ENCODE results near the gene ABHD2.
"Not testable (repeated sequence)": the region's sequence is repeated elsewhere in the genome, so short reads cannot be mapped to it uniquely, and the experiment has no call there.

The ABHD2 gene

GRCh38 chr15:89083246-89083645 is 5.0 kb upstream of the ABHD2 start:
- no peak for DNase-seq (ENCODE audit: low spot score)
- TF ChIP-seq, protein P1, sequence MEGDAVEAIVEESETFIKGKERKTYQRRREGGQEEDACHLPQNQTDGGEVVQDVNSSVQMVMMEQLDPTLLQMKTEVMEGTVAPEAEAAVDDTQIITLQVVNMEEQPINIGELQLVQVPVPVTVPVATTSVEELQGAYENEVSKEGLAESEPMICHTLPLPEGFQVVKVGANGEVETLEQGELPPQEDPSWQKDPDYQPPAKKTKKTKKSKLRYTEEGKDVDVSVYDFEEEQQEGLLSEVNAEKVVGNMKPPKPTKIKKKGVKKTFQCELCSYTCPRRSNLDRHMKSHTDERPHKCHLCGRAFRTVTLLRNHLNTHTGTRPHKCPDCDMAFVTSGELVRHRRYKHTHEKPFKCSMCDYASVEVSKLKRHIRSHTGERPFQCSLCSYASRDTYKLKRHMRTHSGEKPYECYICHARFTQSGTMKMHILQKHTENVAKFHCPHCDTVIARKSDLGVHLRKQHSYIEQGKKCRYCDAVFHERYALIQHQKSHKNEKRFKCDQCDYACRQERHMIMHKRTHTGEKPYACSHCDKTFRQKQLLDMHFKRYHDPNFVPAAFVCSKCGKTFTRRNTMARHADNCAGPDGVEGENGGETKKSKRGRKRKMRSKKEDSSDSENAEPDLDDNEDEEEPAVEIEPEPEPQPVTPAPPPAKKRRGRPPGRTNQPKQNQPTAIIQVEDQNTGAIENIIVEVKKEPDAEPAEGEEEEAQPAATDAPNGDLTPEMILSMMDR (IDR thresholded peaks at IDR 0.05; ENCODE audit: borderline replicate concordance, control extremely low read depth, extremely low read depth, insufficient read depth, missing control alignments), result no peak
- in situ Hi-C loops (cut with MboI; ENCODE audit: low sequenced_read_pairs, unreplicated experiment), result no loop called here

- TF ChIP-seq, protein P1 (IDR thresholded peaks at IDR 0.05; ENCODE audit: borderline replicate concordance, control extremely low read depth, extremely low read depth, insufficient read depth, missing control alignments), result no peak
- DNase-seq (ENCODE audit: low spot score), result no peak
- in situ Hi-C loops (cut with MboI; ENCODE audit: low sequenced_read_pairs, unreplicated experiment), result no loop called here
Observed at GRCh38 chr15:89085289-89085926, 2.8 kb upstream of the ABHD2 start.

GRCh38 chr15:89085933-89086332 is 2.3 kb upstream of the ABHD2 start:
- in situ Hi-C loops (cut with MboI; ENCODE audit: low sequenced_read_pairs, unreplicated experiment); DNase-seq (ENCODE audit: low spot score): not testable (repeated sequence)

DNA sequence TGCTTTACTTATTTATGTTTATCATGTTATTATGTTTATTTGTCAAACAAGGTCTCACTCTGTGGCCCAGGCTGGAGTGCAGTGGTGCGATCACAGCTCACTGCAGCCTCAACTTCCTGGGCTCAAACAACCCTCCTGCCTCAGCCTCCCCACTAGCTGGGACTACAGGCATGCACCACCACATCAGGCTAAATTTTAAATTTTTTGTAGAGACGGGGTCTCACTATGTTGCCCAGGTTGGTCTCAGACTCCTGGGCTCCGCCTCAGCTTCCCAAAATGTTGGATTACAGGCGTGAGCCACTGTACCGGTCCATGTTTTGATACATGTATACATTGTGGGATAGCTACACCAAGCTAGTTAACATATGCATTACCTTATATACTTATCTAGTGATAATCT is 1.9 kb upstream of the ABHD2 start:
- DNase-seq (ENCODE audit: low spot score); in situ Hi-C loops (cut with MboI; ENCODE audit: low sequenced_read_pairs, unreplicated experiment): not testable (repeated sequence)

DNA sequence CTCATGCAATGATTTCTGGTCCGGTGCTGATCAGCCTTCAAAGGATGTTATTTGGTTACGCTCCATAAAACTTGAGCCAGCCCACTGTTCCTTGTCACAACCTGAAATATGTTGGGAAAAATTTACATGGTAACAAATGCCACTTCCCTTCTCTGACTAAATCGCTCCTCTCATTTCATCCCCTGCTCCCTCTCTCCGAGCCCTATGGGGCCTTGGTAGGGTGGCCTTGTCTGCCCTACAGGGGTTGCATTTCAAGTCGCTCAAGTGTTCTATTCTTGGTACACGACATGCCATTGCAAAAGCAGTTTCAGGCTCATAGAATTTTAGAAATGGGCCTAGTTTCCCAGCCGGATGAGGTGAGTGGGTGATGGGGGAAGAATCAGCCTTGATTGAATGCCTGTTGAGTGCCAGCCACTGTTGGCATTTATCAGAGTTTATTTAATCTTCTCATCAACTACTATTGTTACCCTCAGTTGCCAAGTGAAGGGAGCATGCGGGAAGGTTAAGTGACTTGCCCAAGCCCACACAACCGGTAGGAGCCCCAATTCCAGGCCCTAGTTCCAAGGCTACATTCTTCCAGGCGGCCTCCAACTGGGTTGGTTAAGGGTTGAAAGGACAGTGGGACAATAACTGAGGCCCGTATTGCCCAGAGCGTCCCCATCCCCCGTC is 961 bp upstream of the ABHD2 start:
- in situ Hi-C loops (cut with MboI; ENCODE audit: low sequenced_read_pairs, unreplicated experiment), result no loop called here
- TF ChIP-seq, protein P1 (IDR thresholded peaks at IDR 0.05; ENCODE audit: borderline replicate concordance, control extremely low read depth, extremely low read depth, insufficient read depth, missing control alignments), result no peak

GRCh38 chr15:89088605-89089315 is 504 bp downstream of the ABHD2 start:
- peak; percentile 21 for DNase-seq (ENCODE audit: low spot score)
- TF ChIP-seq, protein P1 (IDR thresholded peaks at IDR 0.05; ENCODE audit: borderline replicate concordance, control extremely low read depth, extremely low read depth, insufficient read depth, missing control alignments), result no peak
- in situ Hi-C loops (cut with MboI; ENCODE audit: low sequenced_read_pairs, unreplicated experiment), result no loop called here

More for the DNA sequence above, 961 bp upstream of the ABHD2 start:
- no peak for DNase-seq (ENCODE audit: low spot score)

- DNase-seq (ENCODE audit: low spot score), result no peak
- TF ChIP-seq, protein P1 (IDR thresholded peaks at IDR 0.05; ENCODE audit: borderline replicate concordance, control extremely low read depth, extremely low read depth, insufficient read depth, missing control alignments), result no peak
- in situ Hi-C loops (cut with MboI; ENCODE audit: low sequenced_read_pairs, unreplicated experiment), result no loop called here
Observed at GRCh38 chr15:89089316-89090230, 1.3 kb downstream of the ABHD2 start.

Data from GM13976 (cell line).